Fibroblast of lung (primary cell): Measurements from ENCODE around the gene UNC13B.

Experiments used
- EZH2 ChIP-seq: IDR thresholded peaks from 2 replicates; pipeline ENCODE4 v1.5.1; 2012; ENCODE audit warnings: low read length, control low read depth, mild to moderate bottlenecking; ENCODE audit errors: missing control alignments
- TF ChIP-seq, protein P1 (sequence below), 2 donors: IDR thresholded peaks in 1 of 2; conservative IDR thresholded peaks in 1 of 2; 1 replicate in 1 of 2; 2 replicates in 1 of 2; pipeline ENCODE4 v1.5.1; 2011 to 2012; ENCODE audit warnings: low read length in 2 of 2, control low read depth in 1 of 2, inconsistent platforms in 1 of 2, low read depth in 1 of 2, mild to moderate bottlenecking in 1 of 2

- TF ChIP-seq, protein P1, sequence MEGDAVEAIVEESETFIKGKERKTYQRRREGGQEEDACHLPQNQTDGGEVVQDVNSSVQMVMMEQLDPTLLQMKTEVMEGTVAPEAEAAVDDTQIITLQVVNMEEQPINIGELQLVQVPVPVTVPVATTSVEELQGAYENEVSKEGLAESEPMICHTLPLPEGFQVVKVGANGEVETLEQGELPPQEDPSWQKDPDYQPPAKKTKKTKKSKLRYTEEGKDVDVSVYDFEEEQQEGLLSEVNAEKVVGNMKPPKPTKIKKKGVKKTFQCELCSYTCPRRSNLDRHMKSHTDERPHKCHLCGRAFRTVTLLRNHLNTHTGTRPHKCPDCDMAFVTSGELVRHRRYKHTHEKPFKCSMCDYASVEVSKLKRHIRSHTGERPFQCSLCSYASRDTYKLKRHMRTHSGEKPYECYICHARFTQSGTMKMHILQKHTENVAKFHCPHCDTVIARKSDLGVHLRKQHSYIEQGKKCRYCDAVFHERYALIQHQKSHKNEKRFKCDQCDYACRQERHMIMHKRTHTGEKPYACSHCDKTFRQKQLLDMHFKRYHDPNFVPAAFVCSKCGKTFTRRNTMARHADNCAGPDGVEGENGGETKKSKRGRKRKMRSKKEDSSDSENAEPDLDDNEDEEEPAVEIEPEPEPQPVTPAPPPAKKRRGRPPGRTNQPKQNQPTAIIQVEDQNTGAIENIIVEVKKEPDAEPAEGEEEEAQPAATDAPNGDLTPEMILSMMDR (conservative IDR thresholded peaks at IDR 0.05 in 1 of 2, IDR thresholded peaks at IDR 0.05 in 1 of 2; ENCODE audit: low read depth in 1 of 2, low read length in 2 of 2) = no peak
- no peak for TF ChIP-seq EZH2
These were observed 93.4 kb downstream of the UNC13B start for GRCh38 chr9:35254984-35255857.
